ENCODE measurements around the gene GPR62. TPM values are rescaled to one million over a fixed set of nuclear protein-coding genes. Genes with fewer than 3 reads are reported as not detected.

GPR62 gene
- total RNA-seq, 3 donors from 2014 or later (not counting 1 experiment from before 2014, with no cell fraction given): not detected

DNA sequence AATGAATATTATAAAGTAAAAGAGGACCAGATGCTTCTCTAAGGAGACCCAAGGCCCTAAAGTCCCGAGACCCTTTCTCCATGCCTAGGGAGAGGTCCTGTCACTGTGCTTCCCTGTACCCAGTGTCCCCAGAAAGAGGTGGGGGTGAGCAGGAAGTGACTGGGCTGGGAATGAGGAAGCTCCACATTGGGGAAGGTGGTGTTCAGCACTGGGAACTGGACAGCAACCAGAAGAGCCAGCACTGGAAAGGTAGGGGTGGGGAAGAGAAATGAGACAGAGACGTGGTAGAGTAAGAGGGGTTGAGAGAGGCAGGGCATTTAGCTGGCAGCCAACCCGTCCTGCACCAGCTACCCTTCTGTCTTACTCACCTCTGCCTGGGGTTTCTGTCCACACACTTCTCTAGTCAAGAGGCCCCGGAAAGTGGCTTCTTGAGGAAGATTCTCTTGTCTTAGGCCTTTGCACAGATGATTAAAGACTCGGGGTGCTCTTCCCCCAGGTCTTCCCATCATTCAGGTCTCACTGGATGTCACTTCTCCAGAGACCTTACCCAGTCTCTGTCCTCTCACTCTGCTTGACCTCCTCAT is 25.7 kb upstream of the GPR62 start:
- Mint-ChIP-seq H3K9me3 (no peaks in the 10 kb centered on the region), H3K4me1 (no peaks in the 10 kb centered on the region), H3K27me3 (ENCODE audit: low read depth in 2 of 2) (no peaks in the 10 kb centered on the region), H3K36me3 (no peaks in the 10 kb centered on the region), H3K4me3 (no peak overlapping the region), H3K27ac (no peak overlapping the region)
- H3K27me3 ChIP-seq (ENCODE audit: control insufficient read depth, insufficient read depth, low read length): no peaks in the 10 kb centered on the region
- ATAC-seq (no peak), DNase-seq (no peak)
- no peak overlapping the region for H3K4me3 ChIP-seq (ENCODE audit: low read length)
- TF ChIP-seq, protein P1, sequence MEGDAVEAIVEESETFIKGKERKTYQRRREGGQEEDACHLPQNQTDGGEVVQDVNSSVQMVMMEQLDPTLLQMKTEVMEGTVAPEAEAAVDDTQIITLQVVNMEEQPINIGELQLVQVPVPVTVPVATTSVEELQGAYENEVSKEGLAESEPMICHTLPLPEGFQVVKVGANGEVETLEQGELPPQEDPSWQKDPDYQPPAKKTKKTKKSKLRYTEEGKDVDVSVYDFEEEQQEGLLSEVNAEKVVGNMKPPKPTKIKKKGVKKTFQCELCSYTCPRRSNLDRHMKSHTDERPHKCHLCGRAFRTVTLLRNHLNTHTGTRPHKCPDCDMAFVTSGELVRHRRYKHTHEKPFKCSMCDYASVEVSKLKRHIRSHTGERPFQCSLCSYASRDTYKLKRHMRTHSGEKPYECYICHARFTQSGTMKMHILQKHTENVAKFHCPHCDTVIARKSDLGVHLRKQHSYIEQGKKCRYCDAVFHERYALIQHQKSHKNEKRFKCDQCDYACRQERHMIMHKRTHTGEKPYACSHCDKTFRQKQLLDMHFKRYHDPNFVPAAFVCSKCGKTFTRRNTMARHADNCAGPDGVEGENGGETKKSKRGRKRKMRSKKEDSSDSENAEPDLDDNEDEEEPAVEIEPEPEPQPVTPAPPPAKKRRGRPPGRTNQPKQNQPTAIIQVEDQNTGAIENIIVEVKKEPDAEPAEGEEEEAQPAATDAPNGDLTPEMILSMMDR (IDR thresholded peaks at IDR 0.05): no peak
- H3K4me1 ChIP-seq (ENCODE audit: control insufficient read depth, insufficient read depth, low read length): no peaks in the 10 kb centered on the region
- intact Hi-C loops (cut with micrococcal nuclease): no loop called here
- no peaks in the 10 kb centered on the region for H3K9me3 ChIP-seq (ENCODE audit: control insufficient read depth, insufficient read depth, low read length)
- H3K36me3 ChIP-seq (ENCODE audit: control insufficient read depth, insufficient read depth, low read length): peaks cover 17% of the 10 kb centered on the region
- WGBS (ENCODE audit: insufficient coverage): 95% methylated on average over 4 of the region's 5 CpGs
- no peak overlapping the region for H3K27ac ChIP-seq (ENCODE audit: low read length)

DNA sequence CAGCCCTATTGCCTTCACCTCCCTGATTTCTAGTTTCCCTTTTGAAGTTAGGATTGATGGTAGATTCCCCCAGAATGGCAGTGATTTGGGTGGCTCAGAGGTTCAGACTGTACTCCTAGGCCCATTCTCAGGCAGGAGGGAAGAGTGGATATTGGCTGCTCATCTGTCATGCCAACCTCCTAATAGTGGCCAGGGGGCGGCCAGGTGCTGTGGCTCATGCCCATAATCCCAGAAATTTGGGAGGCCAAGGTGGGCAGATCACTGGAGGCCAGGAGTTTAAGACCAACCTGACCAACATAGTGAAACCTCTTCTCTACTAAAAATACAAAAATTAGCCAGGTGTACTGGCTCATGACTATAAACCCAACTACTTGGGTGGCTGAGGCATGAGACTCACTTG is 24.7 kb upstream of the GPR62 start:
- no peaks in the 10 kb centered on the region for H3K9me3 Mint-ChIP-seq
- H3K9me3 ChIP-seq (ENCODE audit: control insufficient read depth, insufficient read depth, low read length): no peaks in the 10 kb centered on the region
- no peaks in the 10 kb centered on the region for H3K27me3 Mint-ChIP-seq (ENCODE audit: low read depth in 2 of 2)
- intact Hi-C loops (cut with micrococcal nuclease): no loop called here
- H3K27ac Mint-ChIP-seq: no peak overlapping the region
- H3K36me3 ChIP-seq (ENCODE audit: control insufficient read depth, insufficient read depth, low read length): peaks cover 26% of the 10 kb centered on the region
- H3K27ac ChIP-seq (ENCODE audit: low read length): no peak overlapping the region
- TF ChIP-seq, protein P1 (IDR thresholded peaks at IDR 0.05): no peak
- WGBS (ENCODE audit: insufficient coverage): 86% methylated on average over 1 of the region's 1 CpG
- no peak overlapping the region for H3K4me3 ChIP-seq (ENCODE audit: low read length)
- H3K27me3 ChIP-seq (ENCODE audit: control insufficient read depth, insufficient read depth, low read length): no peaks in the 10 kb centered on the region
- no peaks in the 10 kb centered on the region for H3K4me1 Mint-ChIP-seq
- H3K4me3 Mint-ChIP-seq: no peak overlapping the region
- DNase-seq (no peak), ATAC-seq (no peak)
- H3K4me1 ChIP-seq (ENCODE audit: control insufficient read depth, insufficient read depth, low read length): no peaks in the 10 kb centered on the region
- H3K36me3 Mint-ChIP-seq: no peaks in the 10 kb centered on the region

DNA sequence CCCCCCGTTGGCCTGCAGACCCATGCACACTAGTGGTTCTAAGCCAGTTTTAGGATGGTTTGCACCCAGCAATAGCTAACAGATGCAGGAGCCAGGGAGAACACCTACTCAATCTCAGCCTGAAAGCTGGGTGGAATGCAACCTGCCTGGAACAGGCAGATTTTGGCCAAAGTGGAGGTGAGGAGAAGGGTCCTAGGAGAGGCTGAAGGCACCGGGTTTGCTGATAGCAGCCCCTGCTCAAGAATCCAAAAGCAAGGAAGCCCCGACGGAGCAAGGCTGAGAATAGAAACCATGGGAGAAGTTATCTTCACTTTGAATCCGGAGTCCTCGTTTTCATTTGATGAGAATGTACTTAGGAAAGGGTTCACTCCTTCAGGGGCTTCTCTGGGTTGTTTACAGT is 23.4 kb upstream of the GPR62 start:
- Histone ChIP-seq H3K4me3 (ENCODE audit: low read length) (no peak overlapping the region), H3K9me3 (ENCODE audit: control insufficient read depth, insufficient read depth, low read length) (no peaks in the 10 kb centered on the region), H3K27me3 (ENCODE audit: control insufficient read depth, insufficient read depth, low read length) (no peaks in the 10 kb centered on the region), H3K27ac (ENCODE audit: low read length) (no peak overlapping the region), H3K4me1 (ENCODE audit: control insufficient read depth, insufficient read depth, low read length) (no peaks in the 10 kb centered on the region), H3K36me3 (ENCODE audit: control insufficient read depth, insufficient read depth, low read length) (peaks cover 39% of the 10 kb centered on the region)
- no peak overlapping the region for H3K27ac Mint-ChIP-seq
- no peaks in the 10 kb centered on the region for H3K36me3 Mint-ChIP-seq
- no peak overlapping the region for H3K4me3 Mint-ChIP-seq
- 97% methylated on average over 6 of the region's 6 CpGs for WGBS (ENCODE audit: insufficient coverage)
- DNase-seq (no peak), ATAC-seq (no peak)
- H3K27me3 Mint-ChIP-seq (ENCODE audit: low read depth in 2 of 2): no peaks in the 10 kb centered on the region
- no peaks in the 10 kb centered on the region for H3K4me1 Mint-ChIP-seq
- TF ChIP-seq, protein P1 (IDR thresholded peaks at IDR 0.05): no peak
- intact Hi-C loops (cut with micrococcal nuclease): no loop called here
- no peaks in the 10 kb centered on the region for H3K9me3 Mint-ChIP-seq
